Embryonic facial prominence (tissue), 1 donor: ENCODE measurements around the gene ZSWIM7.

ENCODE experiments used
- DNase-seq: peaks from one replicate; pipeline ENCODE4 v3.0.0-alpha.2; 2016; ENCODE audit errors: extremely low spot score

ZSWIM7 gene

DNA sequence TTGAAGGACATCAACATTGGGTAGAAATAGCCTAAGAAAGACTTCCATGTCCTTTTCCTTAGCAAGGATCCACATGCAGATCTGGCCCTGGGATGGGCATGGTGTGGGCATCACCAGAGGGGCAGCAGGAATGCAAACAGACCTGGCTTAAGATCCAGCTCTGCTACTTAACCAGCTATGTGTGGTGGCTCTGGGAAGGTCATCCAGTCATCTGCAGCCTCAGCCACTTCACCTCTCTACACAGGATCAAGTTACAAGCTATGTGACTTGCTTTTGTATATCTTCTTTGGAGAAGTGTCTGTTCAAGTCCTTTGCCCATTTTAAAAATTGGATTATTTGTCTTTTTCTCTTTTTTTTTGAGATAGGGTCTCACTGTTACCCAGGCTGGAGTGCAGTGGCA is 68.1 kb downstream of the ZSWIM7 start:
- DNase-seq: no peak

DNA sequence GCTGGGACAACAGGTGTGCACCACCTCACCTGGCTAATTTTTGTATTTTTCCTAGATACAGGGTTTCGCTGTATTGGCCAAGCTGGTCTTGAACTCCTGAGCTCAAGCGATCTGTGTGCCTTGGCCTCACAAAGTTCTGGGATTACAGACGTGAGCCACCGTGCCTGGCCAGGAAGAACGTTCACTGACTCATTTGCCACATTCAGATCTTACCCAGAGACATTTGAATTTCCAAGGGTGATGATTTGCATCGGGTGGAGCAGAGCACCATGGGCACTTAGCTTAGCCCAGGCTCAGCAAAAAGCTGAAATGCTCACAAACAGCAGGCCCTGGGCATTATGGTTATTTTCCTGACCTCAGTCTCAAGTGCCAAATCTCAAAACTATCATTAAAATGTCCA is 69.1 kb downstream of the ZSWIM7 start:
- DNase-seq: no peak

- no peak for DNase-seq
Observed at GRCh38 chr17:15929941-15930340, 69.6 kb downstream of the ZSWIM7 start.

GRCh38 chr17:15928286-15928785 is 71.2 kb downstream of the ZSWIM7 start:
- no peak for DNase-seq
